ENCODE measurements around the gene PEX26. TPM values are rescaled to one million over a fixed set of nuclear protein-coding genes. Genes with fewer than 3 reads are reported as not detected.

Gene PEX26
- total and polyA plus RNA-seq, 2 of the 13 experiments (the other 11 are each of a cell fraction or from before 2014, with no cell fraction given) = 10.6 to 25.1 TPM

- TF ChIP-seq, protein P1, sequence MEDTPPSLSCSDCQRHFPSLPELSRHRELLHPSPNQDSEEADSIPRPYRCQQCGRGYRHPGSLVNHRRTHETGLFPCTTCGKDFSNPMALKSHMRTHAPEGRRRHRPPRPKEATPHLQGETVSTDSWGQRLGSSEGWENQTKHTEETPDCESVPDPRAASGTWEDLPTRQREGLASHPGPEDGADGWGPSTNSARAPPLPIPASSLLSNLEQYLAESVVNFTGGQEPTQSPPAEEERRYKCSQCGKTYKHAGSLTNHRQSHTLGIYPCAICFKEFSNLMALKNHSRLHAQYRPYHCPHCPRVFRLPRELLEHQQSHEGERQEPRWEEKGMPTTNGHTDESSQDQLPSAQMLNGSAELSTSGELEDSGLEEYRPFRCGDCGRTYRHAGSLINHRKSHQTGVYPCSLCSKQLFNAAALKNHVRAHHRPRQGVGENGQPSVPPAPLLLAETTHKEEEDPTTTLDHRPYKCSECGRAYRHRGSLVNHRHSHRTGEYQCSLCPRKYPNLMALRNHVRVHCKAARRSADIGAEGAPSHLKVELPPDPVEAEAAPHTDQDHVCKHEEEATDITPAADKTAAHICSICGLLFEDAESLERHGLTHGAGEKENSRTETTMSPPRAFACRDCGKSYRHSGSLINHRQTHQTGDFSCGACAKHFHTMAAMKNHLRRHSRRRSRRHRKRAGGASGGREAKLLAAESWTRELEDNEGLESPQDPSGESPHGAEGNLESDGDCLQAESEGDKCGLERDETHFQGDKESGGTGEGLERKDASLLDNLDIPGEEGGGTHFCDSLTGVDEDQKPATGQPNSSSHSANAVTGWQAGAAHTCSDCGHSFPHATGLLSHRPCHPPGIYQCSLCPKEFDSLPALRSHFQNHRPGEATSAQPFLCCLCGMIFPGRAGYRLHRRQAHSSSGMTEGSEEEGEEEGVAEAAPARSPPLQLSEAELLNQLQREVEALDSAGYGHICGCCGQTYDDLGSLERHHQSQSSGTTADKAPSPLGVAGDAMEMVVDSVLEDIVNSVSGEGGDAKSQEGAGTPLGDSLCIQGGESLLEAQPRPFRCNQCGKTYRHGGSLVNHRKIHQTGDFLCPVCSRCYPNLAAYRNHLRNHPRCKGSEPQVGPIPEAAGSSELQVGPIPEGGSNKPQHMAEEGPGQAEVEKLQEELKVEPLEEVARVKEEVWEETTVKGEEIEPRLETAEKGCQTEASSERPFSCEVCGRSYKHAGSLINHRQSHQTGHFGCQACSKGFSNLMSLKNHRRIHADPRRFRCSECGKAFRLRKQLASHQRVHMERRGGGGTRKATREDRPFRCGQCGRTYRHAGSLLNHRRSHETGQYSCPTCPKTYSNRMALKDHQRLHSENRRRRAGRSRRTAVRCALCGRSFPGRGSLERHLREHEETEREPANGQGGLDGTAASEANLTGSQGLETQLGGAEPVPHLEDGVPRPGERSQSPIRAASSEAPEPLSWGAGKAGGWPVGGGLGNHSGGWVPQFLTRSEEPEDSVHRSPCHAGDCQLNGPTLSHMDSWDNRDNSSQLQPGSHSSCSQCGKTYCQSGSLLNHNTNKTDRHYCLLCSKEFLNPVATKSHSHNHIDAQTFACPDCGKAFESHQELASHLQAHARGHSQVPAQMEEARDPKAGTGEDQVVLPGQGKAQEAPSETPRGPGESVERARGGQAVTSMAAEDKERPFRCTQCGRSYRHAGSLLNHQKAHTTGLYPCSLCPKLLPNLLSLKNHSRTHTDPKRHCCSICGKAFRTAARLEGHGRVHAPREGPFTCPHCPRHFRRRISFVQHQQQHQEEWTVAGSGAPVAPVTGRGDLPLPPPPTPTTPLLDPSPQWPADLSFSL (CRISPR knock-in tag; IDR thresholded peaks at IDR 0.05) = peak; percentile 30; the same call in 1 of the 2 replicates
- TF ChIP-seq TEAD2 (CRISPR knock-in tag; IDR thresholded peaks at IDR 0.05) (no peak), ZNF674 (CRISPR knock-in tag; IDR thresholded peaks at IDR 0.05; ENCODE audit: low read depth) (no peak), PRMT3 (CRISPR knock-in tag; IDR thresholded peaks at IDR 0.05; ENCODE audit: borderline replicate concordance, low read depth) (no peak), MTA3 (CRISPR knock-in tag; IDR thresholded peaks at IDR 0.05) (no peak), NFKBIZ (CRISPR knock-in tag; IDR thresholded peaks at IDR 0.05) (0 out of 2 replicates have a peak, but pooled peaks have one; percentile 56), ZNF552 (CRISPR knock-in tag; IDR thresholded peaks at IDR 0.05; ENCODE audit: borderline replicate concordance) (0 out of 2 replicates have a peak, but pooled peaks have one; percentile 42), EEA1 (CRISPR knock-in tag; IDR thresholded peaks at IDR 0.05; ENCODE audit: borderline replicate concordance) (no peak), ZNF720 (CRISPR knock-in tag; IDR thresholded peaks at IDR 0.05) (no peak), SMARCE1 (IDR thresholded peaks at IDR 0.05; ENCODE audit: borderline replicate concordance) (no peak), KAT2B (IDR thresholded peaks at IDR 0.05; ENCODE audit: borderline replicate concordance, low read depth, low read length) (no peak)
- TF ChIP-seq, protein P2, sequence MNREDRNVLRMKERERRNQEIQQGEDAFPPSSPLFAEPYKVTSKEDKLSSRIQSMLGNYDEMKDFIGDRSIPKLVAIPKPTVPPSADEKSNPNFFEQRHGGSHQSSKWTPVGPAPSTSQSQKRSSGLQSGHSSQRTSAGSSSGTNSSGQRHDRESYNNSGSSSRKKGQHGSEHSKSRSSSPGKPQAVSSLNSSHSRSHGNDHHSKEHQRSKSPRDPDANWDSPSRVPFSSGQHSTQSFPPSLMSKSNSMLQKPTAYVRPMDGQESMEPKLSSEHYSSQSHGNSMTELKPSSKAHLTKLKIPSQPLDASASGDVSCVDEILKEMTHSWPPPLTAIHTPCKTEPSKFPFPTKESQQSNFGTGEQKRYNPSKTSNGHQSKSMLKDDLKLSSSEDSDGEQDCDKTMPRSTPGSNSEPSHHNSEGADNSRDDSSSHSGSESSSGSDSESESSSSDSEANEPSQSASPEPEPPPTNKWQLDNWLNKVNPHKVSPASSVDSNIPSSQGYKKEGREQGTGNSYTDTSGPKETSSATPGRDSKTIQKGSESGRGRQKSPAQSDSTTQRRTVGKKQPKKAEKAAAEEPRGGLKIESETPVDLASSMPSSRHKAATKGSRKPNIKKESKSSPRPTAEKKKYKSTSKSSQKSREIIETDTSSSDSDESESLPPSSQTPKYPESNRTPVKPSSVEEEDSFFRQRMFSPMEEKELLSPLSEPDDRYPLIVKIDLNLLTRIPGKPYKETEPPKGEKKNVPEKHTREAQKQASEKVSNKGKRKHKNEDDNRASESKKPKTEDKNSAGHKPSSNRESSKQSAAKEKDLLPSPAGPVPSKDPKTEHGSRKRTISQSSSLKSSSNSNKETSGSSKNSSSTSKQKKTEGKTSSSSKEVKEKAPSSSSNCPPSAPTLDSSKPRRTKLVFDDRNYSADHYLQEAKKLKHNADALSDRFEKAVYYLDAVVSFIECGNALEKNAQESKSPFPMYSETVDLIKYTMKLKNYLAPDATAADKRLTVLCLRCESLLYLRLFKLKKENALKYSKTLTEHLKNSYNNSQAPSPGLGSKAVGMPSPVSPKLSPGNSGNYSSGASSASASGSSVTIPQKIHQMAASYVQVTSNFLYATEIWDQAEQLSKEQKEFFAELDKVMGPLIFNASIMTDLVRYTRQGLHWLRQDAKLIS (CRISPR knock-in tag; IDR thresholded peaks at IDR 0.05) = no peak
- TF ChIP-seq, protein P3, sequence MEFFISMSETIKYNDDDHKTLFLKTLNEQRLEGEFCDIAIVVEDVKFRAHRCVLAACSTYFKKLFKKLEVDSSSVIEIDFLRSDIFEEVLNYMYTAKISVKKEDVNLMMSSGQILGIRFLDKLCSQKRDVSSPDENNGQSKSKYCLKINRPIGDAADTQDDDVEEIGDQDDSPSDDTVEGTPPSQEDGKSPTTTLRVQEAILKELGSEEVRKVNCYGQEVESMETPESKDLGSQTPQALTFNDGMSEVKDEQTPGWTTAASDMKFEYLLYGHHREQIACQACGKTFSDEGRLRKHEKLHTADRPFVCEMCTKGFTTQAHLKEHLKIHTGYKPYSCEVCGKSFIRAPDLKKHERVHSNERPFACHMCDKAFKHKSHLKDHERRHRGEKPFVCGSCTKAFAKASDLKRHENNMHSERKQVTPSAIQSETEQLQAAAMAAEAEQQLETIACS (CRISPR knock-in tag; IDR thresholded peaks at IDR 0.05) = no peak
- TF ChIP-seq, protein P4, sequence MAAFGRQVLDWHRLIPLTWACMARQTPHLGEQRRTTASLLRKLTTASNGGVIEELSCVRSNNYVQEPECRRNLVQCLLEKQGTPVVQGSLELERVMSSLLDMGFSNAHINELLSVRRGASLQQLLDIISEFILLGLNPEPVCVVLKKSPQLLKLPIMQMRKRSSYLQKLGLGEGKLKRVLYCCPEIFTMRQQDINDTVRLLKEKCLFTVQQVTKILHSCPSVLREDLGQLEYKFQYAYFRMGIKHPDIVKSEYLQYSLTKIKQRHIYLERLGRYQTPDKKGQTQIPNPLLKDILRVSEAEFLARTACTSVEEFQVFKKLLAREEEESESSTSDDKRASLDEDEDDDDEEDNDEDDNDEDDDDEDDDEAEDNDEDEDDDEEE (CRISPR knock-in tag; IDR thresholded peaks at IDR 0.05) = peak; percentile 67; the same call in 1 of the 2 replicates
- TF ChIP-seq, protein P5, sequence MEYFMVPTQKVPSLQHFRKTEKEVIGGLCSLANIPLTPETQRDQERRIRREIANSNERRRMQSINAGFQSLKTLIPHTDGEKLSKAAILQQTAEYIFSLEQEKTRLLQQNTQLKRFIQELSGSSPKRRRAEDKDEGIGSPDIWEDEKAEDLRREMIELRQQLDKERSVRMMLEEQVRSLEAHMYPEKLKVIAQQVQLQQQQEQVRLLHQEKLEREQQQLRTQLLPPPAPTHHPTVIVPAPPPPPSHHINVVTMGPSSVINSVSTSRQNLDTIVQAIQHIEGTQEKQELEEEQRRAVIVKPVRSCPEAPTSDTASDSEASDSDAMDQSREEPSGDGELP (IDR thresholded peaks at IDR 0.05; ENCODE audit: borderline replicate concordance, low read depth) = peak; percentile 93
These were observed 70.6 kb downstream of the PEX26 start (continued) for GRCh38 chr22:18148293-18148965.
